Embryonic facial prominence (tissue), 1 donor: ENCODE results near the gene MMEL1.
"Not testable (repeated sequence)": the region's sequence is repeated elsewhere in the genome, so short reads cannot be mapped to it uniquely, and the experiment has no call there.

Source experiments
- DNase-seq: peaks from one replicate; pipeline ENCODE4 v3.0.0-alpha.2; 2016; ENCODE audit errors: extremely low spot score

The MMEL1 gene

DNA sequence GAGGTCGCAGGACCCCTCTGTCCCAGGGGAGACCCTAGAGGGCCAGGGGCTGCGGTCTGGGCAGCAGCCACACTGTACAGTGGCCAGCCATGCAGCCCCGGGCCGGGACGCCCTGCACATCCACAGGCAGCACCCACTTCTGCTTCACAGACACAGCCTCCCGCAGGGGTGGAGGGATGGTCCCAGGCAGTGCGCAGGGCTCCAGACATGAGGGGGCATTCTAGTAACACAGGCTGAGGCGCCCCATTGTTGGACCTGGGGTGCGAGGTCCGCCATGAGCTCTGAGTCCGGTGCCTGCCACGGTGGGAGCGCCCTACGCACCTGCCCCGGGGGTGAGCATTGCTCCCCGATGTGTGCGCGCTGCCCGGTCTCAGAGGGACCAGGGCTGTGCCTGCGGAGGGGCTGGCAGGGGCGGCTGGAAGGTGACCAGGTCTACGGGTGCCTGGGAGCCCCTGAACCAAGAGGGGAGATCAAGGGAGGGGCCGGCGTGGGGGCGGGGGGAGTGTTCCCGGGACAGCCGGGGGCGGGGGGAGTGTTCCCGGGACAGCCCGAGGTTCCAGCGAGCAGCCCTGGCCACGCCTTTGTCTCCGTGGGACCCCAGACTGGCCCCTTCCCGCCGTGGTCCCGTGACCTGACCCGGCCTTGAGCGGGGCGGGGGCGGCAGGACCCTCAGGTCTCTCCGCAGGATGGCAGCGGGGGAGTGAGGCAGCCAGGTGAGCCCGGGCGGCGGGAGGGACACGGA is 4.5 kb downstream of the MMEL1 start:
- DNase-seq, result no peak

DNA sequence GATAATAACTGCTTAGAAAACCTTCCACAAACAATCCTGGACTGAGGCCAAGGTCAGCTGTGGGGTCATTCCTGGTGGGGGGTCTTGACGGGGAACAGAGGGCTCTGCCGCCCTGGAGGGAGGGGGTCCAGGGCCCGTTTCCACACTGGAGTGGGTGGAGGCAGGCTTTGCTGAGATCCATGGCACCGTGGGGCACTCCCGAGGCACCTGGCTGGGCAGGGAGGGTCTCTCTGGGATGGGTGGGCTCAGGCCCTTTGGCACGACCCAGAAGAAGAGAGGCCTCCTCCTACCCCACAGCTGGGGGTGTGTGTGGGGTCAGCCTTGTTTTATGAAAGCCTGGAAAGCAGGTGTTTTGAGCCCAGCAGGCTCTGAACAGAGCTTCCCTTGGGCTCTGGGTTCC is 5.1 kb downstream of the MMEL1 start:
- no peak for DNase-seq

DNA sequence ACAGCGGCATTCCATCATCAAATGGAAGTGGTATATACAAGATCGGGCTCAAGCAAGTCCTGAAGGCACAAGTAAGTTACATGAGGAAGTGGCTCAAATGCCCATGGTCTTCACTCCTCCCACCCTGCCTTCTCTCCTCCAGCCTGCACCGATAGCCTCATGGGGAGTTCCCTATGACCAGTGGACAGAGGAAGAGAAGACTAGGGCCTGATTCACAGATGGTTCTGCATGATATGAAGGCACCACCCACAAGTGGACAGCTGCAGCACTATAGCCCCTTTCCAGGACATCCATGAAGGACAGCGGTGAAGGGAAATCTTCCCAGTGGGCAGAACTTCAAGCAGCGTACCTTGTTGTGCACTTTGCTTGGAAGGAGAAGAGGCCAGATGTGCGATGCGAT is 7.1 kb downstream of the MMEL1 start:
- not testable (repeated sequence) for DNase-seq

DNA sequence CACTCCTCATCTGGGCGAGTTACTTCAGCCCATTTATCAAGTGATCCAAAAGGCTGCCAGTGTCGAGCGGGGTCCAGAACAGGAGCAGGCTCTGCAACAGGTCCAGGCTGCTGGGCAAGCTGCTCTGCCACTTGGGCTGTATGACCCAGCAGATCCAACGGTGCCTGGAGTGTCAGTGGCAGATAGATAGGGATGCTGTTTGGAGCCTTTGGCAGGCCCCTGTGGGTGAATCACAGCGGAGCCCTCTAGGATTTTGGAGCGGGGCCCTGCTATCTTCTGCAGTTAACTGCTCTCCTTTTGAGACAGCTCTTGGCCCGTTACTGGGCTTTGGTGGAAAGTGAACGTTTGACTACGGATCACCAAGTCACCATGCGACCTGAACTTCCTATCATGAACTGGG is 7.5 kb downstream of the MMEL1 start:
- DNase-seq, result no peak

DNA sequence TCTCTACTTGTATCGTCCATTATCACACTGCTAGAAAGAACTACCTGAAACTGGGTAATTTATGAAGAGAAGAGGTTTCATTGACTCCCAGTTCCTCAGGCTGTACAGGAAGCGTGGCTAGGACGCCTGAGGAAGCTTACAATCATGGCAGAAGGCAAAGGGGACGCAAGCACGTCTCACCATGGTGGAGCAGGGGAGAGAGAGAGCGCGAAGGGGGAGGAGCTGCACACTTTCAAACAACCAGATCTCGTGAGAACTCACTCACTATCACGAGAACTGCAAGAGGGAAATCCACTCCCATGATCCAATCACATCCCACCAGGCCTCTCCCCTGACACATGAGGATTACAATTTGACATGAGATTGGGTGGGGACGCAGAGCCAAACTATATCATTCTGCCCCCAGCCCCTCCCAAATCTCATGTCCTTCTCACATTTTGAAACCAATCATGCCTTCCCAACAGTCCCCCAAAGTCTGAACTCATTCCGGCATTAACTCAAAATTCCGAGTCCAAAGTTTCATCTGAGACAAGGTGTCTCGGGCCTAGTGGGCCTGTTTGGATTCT is 8.0 kb downstream of the MMEL1 start:
- no peak for DNase-seq

DNA sequence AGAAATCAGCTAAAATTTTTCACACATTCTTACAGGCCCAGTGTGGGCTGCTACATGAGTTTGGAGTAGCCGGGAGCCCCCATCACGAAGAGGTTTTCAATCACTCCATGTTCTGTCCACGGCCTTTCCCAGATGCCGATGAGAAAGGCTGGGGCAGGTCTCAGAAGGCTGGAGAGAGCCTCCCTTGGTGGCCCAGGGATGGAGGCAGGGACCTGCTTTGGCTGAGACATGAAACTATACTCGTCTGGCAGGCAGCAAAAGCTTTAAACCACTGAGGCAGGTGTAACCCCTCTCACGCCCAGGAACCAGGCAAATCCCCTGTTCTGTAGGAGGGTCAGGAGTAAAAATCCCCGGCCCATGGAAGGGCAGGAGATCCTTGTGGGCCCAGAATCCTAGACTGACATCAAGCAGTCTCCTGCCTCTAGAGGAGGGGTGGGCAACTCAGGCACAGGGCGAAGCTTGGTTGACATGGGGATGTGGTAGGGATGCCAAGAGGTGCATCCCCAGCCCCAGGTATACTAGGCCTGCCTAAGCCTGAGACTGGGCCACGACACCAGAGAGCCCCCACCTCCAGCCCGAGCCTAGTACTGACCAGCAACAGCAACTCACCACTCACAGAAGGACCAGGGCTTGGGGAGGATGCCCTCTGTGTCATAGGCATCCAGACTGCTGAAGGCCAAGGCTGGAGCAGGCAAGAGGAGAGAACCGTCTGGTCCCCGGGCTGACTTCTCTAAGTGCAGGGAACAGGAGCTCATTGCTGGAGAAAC is 9.1 kb downstream of the MMEL1 start:
- no peak for DNase-seq

DNA sequence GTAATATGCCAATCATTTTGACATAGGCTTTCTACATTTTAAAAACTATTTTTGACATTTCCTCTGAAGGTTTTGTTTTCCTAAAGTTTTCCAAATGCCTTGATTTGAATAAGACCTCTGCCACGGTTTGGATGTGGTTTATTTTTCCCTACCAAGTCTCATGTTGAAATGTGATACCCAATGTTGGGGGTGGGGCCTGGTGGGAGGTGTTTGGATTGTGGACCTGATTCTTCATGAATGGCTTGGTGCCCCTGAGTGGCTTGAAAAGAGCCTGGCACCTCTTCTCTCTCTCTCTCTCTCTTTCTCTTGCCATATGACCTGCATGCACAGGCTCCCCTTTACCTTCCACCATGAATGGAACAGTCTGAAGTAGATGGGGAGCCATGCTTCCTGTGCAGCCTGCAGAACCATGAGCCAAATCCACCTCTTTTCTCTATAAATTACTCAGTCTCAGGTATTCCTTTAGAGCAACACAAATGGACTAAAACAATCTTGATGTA is 14.8 kb downstream of the MMEL1 start:
- DNase-seq, result no peak

DNA sequence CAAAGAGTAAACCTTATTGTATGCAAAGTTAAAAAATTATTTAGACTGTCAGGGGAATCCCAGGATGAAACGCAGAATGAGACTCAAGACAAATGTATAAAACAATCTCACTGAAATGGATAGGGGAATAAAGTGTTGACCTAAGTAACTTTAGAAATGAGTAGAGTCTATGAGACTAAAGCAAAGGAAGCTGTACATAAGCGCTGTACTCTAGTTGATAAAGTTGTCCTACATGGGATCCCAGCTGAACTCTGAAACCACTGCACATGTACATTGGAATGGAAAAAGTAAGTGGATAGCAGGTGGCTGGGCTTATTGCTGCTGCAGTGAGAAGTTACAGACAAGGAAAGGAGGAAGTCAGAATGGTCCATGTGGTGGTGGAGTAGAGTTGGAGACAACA is 18.7 kb downstream of the MMEL1 start:
- no peak for DNase-seq

DNA sequence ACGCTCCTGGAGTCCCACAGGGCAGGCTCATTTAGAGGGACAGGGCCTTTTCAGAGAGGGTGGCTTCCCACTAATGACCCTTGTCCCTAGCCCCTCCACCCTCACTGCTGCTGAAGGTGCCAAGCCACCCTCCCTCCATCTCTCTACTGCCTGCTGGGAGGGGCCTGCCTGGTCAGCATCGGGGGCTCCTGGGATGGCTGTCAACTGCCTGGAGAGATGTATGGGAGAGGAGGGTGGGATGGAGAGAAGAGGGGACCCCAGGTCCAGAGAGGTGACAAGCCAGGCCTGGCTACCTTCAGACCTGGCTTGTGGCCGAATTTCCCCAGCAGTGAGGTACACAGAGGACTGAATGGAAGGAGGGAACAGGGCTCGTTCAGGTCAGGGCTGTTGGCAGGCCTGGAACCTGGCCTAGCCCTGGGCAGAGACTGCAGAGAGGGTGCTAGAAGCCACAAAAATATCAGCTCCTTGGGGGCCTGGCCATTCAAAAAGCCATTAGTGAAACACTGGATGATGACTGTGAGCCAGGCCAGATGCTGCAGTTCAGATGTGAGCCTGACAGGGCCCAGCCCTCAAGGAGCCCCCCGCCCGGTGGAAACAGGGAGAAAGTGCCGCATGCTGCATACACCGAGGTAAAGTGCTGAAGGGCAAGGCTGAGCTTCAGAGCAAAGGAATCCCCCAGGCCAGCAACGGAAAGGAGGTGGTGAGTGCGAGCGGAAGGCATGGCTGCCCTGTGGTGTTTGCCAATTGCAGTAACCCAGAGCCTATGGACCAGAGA is 20.0 kb downstream of the MMEL1 start:
- DNase-seq, result no peak

DNA sequence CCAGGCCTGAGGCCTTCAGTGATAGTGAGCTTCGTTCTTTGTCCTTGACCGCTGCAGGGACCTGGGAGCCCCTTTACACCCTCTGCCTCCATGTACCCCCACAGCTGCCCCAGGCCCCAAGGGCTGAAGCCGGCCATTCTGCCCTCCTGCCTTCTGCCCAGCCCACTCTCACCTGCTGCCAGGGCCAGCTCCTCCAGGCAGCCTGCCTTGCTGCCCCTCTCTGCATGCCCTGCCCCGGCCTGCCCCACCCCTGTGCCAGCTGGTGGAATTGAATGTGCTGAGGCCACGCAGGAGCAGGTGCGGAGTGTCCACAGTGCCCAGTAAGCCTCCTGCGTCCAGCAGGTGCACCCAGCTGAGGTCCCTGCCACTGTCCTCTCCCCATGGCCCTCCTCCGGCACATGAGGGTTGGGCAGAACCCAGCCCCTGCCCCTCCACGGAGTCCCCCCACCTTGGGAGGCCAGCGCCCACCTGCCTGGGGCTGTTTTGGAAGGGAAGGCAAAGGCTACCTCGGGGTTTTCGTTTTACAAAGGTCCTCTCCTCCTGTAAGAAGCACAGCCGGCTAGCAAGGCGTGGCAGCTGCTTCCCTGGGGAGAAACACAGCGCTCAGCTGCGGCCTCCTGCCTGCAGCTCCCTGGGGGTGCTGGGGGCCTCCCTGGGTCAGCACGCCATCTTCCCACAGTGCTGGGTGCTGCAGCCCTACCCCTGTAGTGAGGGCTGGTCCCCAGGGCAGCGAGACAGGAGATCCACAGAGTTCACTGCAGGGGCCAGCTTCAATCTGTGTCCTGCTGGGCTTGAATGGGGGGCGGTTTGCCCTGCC is 21.0 kb downstream of the MMEL1 start:
- no peak for DNase-seq

DNA sequence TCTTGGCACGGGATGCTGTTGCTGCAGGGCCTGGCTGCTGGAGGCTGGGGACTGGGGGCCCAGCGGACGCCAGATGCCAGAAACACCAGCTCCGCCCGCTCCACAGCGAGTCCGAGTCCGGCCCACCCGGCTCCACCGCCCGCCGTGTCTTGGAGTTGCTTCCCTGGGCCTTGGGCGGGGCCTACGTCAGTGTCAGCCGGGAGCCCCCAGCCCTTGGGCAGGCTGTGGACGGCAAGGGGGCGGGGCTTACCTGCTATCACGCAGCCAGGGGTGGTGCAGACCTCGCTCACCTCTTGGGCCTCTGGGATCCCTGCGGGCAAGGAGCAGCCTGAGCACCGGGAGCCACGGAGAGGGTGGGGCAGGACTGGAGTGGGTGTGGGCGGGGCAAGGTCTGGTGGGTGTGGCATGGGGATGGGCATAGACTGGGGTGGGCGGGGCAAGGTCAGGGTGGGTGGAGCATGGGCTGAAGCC is 21.8 kb downstream of the MMEL1 start:
- no peak for DNase-seq

DNA sequence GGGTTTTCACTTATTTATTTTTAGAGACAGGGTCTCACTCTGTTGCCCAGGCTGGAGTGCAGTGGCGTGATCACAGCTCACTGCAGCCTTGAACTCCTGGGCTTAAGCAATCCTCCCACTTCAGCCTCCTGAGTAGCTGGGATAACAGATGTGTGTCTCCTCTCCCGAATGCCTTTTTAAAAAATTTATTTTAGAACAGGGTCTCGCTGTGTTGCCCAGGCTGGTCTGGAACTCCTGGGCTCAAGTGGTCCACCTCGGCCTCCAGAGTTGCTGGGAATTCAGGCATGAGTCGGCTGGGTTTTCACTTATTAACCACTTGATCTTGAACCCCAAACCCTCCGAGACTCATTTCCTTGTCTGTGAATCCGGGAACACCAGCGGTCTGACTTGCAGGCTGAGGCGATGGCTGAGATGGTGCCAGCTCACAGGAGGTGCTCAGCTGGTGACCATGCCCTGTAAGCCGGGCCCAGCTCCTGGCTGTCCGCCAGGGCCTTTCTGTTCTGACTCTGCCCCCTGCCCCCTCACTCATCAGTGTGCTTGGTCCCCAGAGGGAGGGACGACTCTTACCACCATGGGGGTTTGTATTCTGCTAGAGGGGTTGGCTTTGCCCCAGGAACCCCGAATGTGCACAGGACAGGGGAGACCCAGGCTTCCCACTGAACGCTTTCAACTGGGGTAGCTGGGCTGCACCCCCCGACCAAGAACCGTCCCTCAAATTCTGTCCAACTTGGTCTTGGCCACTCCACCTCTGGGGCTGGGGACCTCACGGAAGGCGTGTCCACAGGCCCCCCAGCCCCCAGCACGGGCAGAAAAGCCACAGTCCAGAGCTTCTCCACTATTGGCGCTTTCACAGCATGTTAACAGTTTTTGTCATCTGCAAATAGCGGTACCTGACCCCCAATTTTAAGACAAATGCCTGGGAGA is 22.5 kb downstream of the MMEL1 start:
- no peak for DNase-seq

DNA sequence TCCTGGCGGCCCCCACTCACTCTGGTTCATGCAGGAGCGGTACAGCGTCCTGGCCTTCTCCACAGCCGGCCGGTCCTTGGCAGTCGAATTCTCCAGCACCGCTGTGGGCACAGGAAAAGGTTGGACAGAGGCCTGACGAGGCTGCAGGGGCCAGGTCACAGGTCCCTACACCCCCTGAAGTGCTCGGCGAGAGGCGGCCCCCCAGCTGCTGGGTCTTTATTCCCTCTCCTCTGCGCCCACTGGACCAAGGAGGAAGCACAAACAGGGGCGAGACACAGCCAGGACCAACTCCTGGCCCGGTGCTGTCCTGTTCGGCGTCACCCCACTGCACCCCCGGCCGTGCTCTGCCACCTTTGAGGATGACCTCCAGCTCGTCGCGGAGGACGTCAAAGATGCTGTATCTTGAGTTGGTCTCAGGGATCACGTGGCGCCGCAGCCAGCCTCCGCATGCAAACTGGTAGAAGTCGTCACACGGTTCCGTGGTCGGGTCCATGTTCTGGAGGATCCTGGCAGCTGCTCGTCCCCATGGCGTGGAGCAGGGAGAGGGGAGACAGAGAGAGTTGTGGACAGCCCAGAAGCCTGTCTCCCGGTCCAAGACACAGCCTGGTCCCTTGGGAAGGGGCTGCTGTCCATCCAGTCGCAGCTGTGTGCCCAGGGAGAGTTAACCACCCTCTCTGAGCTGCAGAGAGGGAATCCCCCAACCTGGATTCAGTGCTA is 23.3 kb downstream of the MMEL1 start:
- no peak for DNase-seq

DNA sequence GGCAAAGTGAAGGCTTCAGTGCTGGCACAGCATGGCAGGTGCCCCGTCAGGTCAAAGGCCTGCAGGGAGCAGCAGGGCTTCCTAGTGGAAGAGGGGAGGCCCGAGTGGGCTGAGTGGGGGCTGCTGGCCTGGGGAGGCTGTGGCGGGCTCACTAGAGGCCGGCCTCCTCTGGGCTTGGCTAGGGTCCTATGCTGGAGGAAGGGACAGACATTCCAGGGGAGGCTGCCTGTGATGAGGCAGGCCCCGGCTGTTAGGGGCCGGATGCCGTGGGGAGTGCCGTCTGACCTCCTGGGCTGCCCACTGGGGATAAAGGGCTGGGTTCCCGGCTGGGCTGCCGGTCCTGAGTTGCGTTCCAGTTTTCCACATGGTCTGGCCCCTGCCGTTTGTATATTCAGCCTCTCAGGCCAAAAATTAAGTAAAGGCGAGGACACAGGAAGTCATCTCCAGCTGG is 25.1 kb downstream of the MMEL1 start:
- DNase-seq, result no peak

DNA sequence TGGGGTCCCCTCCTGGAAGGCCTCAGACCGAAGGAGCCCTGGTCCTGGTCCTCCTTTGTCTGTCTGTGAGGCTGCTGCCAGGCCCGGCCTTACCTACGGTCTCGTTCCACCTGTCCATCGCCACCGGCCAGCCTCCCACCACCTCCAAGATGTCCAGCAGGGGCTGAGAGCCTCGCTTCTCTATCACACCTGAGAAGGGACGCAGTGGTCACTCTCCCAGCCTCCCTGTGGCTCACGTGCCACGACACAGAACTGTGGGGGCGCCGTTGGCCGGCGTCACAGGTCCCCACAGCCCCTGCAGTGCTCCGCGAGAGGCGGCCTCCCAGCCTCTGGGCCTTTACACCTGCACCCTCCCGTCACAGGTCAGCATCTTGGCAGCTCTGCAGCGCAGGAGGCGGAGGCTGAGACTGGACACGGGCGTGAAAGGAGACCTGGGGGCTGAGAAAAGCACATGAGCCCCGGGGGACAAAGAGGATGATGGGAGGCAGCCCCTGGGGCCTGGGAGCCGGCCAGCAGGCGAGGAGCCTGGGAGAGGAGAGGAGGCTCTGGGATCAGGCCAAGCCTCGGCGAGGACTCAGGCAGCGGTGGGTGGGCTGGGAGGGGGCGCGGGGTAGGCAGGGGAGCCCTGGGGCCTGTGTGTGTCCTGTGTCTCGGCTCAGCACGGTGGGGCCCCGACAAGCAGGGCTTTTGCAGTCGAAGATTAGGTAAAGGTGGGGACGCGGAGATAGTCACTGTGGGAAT is 25.8 kb downstream of the MMEL1 start:
- DNase-seq, result no peak

DNA sequence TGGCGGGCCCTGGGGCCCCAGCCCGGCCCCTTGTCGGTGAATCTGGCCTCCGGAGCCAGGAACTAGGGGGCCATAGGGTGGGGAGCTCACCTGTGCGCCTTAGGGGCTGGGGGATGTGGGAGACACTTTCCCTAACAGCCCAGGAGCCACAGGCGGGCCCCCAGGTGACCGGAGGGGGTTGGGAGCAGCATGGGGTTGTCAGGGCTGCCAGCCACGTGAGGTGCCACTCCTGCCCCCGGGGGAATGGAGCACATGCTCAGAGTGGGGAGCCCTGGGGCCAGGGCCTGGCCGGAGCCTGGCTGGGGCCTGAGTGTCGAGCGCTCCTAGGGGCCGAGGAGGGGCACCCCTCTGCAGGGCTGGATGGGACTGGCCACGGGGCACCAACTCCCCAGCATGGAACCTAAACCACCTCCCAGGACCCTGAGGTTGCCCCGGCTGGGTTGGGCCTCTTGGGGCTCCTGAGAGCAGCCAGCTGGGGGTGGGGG is 26.4 kb downstream of the MMEL1 start:
- DNase-seq, result no peak

DNA sequence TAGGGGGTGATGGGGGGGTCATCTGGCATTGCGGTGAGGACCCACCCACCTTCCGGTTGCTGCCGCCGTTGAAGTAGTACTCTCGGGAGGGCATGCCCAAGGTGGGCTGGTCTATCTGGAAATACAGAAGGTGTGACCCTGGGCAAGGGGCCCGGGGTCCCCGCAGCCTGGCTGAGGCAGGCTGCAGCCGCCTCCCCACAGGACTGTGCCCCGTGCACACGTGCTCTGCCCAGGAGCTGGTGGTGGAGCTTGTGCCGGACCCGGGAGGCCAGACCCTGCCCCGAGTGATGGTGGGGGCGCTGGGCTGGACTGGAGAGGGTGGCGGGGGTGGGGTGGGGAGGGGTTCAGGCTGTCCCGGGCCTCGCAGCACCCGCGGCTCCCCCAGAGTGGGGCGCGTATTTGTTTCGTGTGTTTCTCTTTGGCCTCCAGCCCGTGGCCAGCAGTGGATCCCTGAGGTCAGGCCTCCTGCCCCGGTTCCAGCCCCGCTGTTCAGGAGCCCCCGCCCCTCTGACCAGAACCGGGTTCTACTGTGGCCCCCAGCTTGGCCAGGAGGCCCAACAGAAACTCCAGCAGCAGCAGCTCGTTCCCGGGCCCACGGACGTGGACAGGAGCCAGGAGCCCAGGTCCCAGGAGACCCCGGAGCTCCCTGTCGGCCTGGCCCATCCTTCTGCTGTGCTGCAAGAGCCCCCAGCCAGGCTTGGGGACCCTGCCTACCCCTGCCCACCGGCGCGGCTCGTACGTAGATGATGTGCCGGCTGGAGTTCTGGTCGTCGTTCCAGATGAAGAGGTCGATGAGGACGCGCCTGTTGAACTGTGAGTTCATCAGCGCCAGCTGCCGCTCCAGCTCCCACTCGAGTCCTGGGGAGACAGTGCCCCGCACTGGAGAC is 27.1 kb downstream of the MMEL1 start:
- DNase-seq, result no peak
